Endothelial cell of umbilical vein (primary cell): ENCODE data around the gene INSL4. TPM values are rescaled to one million over a fixed set of nuclear protein-coding genes. Genes with fewer than 3 reads are reported as not detected.

Source experiments
- BruUV-seq: library from RNA; stranded (reverse); fragments of 400-500 nt; replicated peaks from 2 replicates; lab custom pipeline; 2021; lab: Mats Ljungman, UMichigan
- CTCF ChIA-PET: fragments of 300-600, 350-600 bp; sonication (Branson Sonifier 250); formaldehyde crosslinking; loops from one replicate; lab custom pipeline; 2021; ENCODE audit warnings: antibody characterized with exemption, inconsistent platforms; lab: Charles Lee
- POLR2A ChIA-PET: fragments of 300-600, 350-600 bp; sonication (Branson Sonifier 250); formaldehyde crosslinking; loops from one replicate; lab custom pipeline; 2021; ENCODE audit warnings: antibody characterized with exemption, inconsistent platforms; lab: Charles Lee
- DNase-seq: peaks from one replicate; pipeline ENCODE4 v3.0.0-alpha.2; 2011; ENCODE audit warnings: low read depth, low spot score
- FAIRE-seq: peaks from 2 replicates; lab custom pipeline; 2011; peaks lifted over from hg19 to GRCh38; lab: Jason Lieb, UNC
- H2AFZ ChIP-seq: 2 replicates; pipeline ENCODE4 v1.6.0; 2012; ENCODE audit warnings: low read depth, low read length, control low read depth, inconsistent platforms
- H3K27ac ChIP-seq: 2 replicates; pipeline ENCODE4 v1.5.1; 2011; ENCODE audit warnings: low read depth, mild to moderate bottlenecking, control low read depth, low read length, moderate library complexity; ENCODE audit not compliant: insufficient read depth
- H3K27me3 ChIP-seq, 2 experiments: 2 replicates each; pipeline versions ENCODE4 v1.6.0 to v1.6.1; 2011; ENCODE audit warnings: low read length in 2 of 2, mixed read lengths in 1 of 2; ENCODE audit not compliant: control insufficient read depth in 2 of 2, insufficient read depth in 2 of 2
- H3K36me3 ChIP-seq, 2 experiments: 2 replicates in 1 of 2; 3 replicates in 1 of 2; pipeline ENCODE4 v1.5.1; 2011; ENCODE audit warnings: low read length in 2 of 2, mild to moderate bottlenecking in 1 of 2, moderate library complexity in 1 of 2; ENCODE audit not compliant: control insufficient read depth in 2 of 2, insufficient read depth in 2 of 2; ENCODE audit errors: extremely low read depth in 1 of 2
- H3K4me1 ChIP-seq: 3 replicates; pipeline ENCODE4 v1.5.1; 2011; ENCODE audit warnings: mild to moderate bottlenecking, low read length; ENCODE audit not compliant: control insufficient read depth, insufficient read depth; ENCODE audit errors: extremely low read depth
- H3K4me2 ChIP-seq: 2 replicates; pipeline ENCODE4 v1.6.1; 2011; ENCODE audit warnings: low read length, control low read depth, mixed read lengths; ENCODE audit not compliant: insufficient read depth
- H3K4me3 ChIP-seq, 3 experiments: fragments of 200-600 bp in 1 of 3; sonication (generic), shearing (Covaris generic) in 1 of 3; replicated peaks in 1 of 3; 2 replicates each; pipeline ENCODE4 v1.5.1; 2011 to 2016; ENCODE audit warnings: control low read depth in 3 of 3, low read length in 3 of 3, mild to moderate bottlenecking in 2 of 3, inconsistent platforms in 1 of 3, low read depth in 1 of 3, moderate library complexity in 1 of 3; ENCODE audit not compliant: insufficient read depth in 1 of 3
- H3K79me2 ChIP-seq: 2 replicates; pipeline ENCODE4 v1.6.0; 2012; ENCODE audit warnings: low read length, inconsistent platforms; ENCODE audit not compliant: control insufficient read depth, insufficient read depth
- H3K9ac ChIP-seq: replicated peaks from 2 replicates; pipeline ENCODE3; 2011; ENCODE audit warnings: low read length, control low read depth; ENCODE audit not compliant: insufficient read depth; ENCODE audit errors: extremely low read depth
- H3K9me1 ChIP-seq: replicated peaks from 3 replicates; pipeline ENCODE4 v1.6.0; 2011; ENCODE audit warnings: mild to moderate bottlenecking, low read length; ENCODE audit not compliant: control insufficient read depth, insufficient read depth; ENCODE audit errors: extremely low read depth
- H3K9me3 ChIP-seq: replicated peaks from 2 replicates; pipeline ENCODE4 v1.5.1; 2012; ENCODE audit warnings: low read length, inconsistent platforms; ENCODE audit not compliant: control insufficient read depth, insufficient read depth
- H4K20me1 ChIP-seq: replicated peaks from 2 replicates; pipeline ENCODE3; 2011; ENCODE audit warnings: mild to moderate bottlenecking, low read length; ENCODE audit not compliant: control insufficient read depth, insufficient read depth; ENCODE audit errors: extremely low read depth
- CTCF ChIP-seq, 2 donors: IDR thresholded peaks; 1 replicate in 1 of 2; 2 replicates in 1 of 2; pipeline ENCODE4 v1.5.1; 2011; ENCODE audit warnings: low read length in 2 of 2, mild to moderate bottlenecking in 2 of 2, moderate library complexity in 2 of 2, control low read depth in 1 of 2, inconsistent platforms in 1 of 2, low read depth in 1 of 2; ENCODE audit not compliant: insufficient read depth in 1 of 2; ENCODE audit errors: extremely low read depth in 1 of 2
- EZH2 ChIP-seq: IDR thresholded peaks from 2 replicates; pipeline ENCODE4 v1.6.1; 2012; ENCODE audit warnings: borderline replicate concordance, low read depth, mild to moderate bottlenecking, moderate library complexity, low read length, inconsistent platforms; ENCODE audit not compliant: severe bottlenecking
- GATA2 ChIP-seq: IDR thresholded peaks from 2 replicates; pipeline ENCODE4 v1.7.0; 2011; ENCODE audit warnings: low read depth, mild to moderate bottlenecking, moderate library complexity, mixed read lengths, low read length; ENCODE audit not compliant: insufficient read length, insufficient read depth
- JUN ChIP-seq: IDR thresholded peaks from 2 replicates; pipeline ENCODE4 v1.6.1; 2011; ENCODE audit warnings: borderline replicate concordance, low read depth; ENCODE audit not compliant: insufficient read length, insufficient read depth
- MAX ChIP-seq: IDR thresholded peaks from 2 replicates; pipeline ENCODE4 v1.6.1; 2011; ENCODE audit not compliant: insufficient read depth, insufficient read length
- MYC ChIP-seq: IDR thresholded peaks from one replicate; pipeline ENCODE4 v1.6.1; 2011; ENCODE audit warnings: mild to moderate bottlenecking, low read depth, low read length
- dilution Hi-C: fragments of 300-500 bp; cut with MboI; formaldehyde crosslinking; loops from one replicate; pipeline ENCODE4 v1.15.0; 2019; ENCODE audit warnings: low sequenced_read_pairs; ENCODE audit not compliant: extremely low pct_ligation_motif_present
- intact Hi-C: fragments of 100-400 bp; cut with micrococcal nuclease; formaldehyde crosslinking; loops from one replicate; pipeline ENCODE4 v1.10.0; 2022
- polyA plus RNA-seq, 4 experiments: library from polyadenylated mRNA; depleted of rRNA in 3 of 4; stranded (reverse) in 3 of 4; unstranded in 1 of 4; fragments of >200 nt; gene quantifications; 2 replicates each; pipeline versions ENCODE4 v1.2.1 to v1.2.3, GENCODE V29; 2011 to 2012; ENCODE audit warnings: missing spikeins in 1 of 4
- total RNA-seq: library from RNA; stranded (reverse); gene quantifications from 2 replicates; pipeline ENCODE4 v1.2.3, GENCODE V29; 2021

Gene INSL4
- total and polyA plus RNA-seq, 2 donors (not counting 3 experiments of a cell fraction or from before 2014, with no cell fraction given) = not detected

GRCh38 chr9:5193345-5193744 lies 37.9 kb upstream of the INSL4 start:
- Histone ChIP-seq H3K27me3 (peaks cover 3 to 5% of the 10 kb centered on the region in 2 experiments), H3K9ac (no peak overlapping the region), H3K4me3 (no peak overlapping the region), H3K9me3 (no peaks in the 10 kb centered on the region), H3K9me1 (no peaks in the 10 kb centered on the region), H2AFZ (no peak overlapping the region), H3K79me2 (no peaks in the 10 kb centered on the region), H3K4me1 (no peaks in the 10 kb centered on the region), H3K4me2 (no peak overlapping the region), H3K36me3 (no peaks in the 10 kb centered on the region), H4K20me1 (no peaks in the 10 kb centered on the region), H3K27ac (no peak overlapping the region)
- intact Hi-C loops (no loop called here), dilution Hi-C loops (loop anchor here (25.0 kb wide), 1 partner anchor 244 kb away; the partner anchor contains the start of gene PLGRKT)
- BruUV-seq = no TSS peak
- no peak for FAIRE-seq
- no peak for DNase-seq
- POLR2A ChIA-PET = no interaction called here
- CTCF ChIA-PET = interaction anchor here (1.2 kb wide), 1 partner anchor 76 kb away, joined by 3 read pairs; no protein-coding TSS in a partner anchor
- TF ChIP-seq JUN (no peak), MAX (no peak), CTCF (IDR thresholded peaks at IDR 0.05; ENCODE audit: extremely low read depth in 1 of 2, insufficient read depth in 1 of 2, low read depth in 1 of 2, low read length in 2 of 2) (no peak), GATA2 (no peak), MYC (no peak), EZH2 (no peak)
